Skin of body (tissue), 2 donors: ENCODE data around the gene PAM16. TPM values are rescaled to one million over a fixed set of nuclear protein-coding genes. Genes with fewer than 3 reads are reported as not detected.
"Not testable (repeated sequence)": the region's sequence is repeated elsewhere in the genome, so short reads cannot be mapped to it uniquely, and the experiment has no call there.

Experiments
- DNase-seq: peaks from one replicate; lab custom pipeline; 2025; lab: John Stamatoyannopoulos, UW
- total RNA-seq: library from RNA; depleted of rRNA; stranded (reverse); fragments of >200 nt; gene quantifications from one replicate; pipeline ENCODE4 v1.2.3, GENCODE V29; 2014

Gene PAM16
- 16.5 TPM for total RNA-seq

GRCh38 chr16:4350787-4351659 is at the start of gene PAM16:
Gene PAM16 (minus strand): TSS chr16:4351321. CDS start chr16:4351234, 87 bp downstream.
- peak; percentile 92 for DNase-seq

DNA sequence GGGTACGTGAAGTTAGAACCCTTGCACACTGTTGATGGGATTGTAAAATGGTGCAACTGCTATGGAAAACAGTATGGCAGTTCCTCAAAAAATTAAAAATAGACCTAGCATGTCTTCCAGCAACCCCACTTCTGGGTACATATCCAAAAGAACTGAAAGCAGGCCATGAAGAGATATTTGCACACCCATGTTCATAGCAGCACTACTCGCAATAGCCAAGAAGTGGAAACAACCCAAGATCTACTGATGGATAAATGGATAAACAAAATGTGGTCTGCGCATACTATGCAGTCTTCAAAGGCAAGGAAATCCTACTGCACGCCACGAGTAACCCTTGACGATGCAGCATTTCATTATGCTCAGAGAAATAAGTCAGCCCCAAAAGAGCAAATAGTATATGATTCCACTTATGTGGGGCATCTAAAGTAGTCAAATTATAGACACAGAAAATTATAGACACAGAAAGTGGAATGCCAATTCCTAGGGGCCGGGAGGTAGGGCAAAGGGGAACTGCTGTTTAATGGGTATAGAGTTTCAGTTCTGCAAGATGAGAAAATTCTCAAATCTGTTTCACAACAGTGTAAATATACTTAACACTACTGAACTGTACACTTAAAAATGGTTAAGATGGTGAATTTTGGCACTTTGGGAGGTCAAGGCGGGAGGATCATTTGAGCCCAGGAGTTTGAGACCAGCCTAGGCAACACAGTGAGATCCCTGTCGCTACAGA is 48.0 kb upstream of the PAM16 start:
- no peak for DNase-seq

- no peak for DNase-seq
These were observed 44.1 kb upstream of the PAM16 start for GRCh38 chr16:4395055-4395726.

- not testable (repeated sequence) for DNase-seq
These were observed 42.7 kb upstream of the PAM16 start for GRCh38 chr16:4393850-4394249.

GRCh38 chr16:4393240-4393600 is 42.1 kb upstream of the PAM16 start:
- DNase-seq: no peak

DNA sequence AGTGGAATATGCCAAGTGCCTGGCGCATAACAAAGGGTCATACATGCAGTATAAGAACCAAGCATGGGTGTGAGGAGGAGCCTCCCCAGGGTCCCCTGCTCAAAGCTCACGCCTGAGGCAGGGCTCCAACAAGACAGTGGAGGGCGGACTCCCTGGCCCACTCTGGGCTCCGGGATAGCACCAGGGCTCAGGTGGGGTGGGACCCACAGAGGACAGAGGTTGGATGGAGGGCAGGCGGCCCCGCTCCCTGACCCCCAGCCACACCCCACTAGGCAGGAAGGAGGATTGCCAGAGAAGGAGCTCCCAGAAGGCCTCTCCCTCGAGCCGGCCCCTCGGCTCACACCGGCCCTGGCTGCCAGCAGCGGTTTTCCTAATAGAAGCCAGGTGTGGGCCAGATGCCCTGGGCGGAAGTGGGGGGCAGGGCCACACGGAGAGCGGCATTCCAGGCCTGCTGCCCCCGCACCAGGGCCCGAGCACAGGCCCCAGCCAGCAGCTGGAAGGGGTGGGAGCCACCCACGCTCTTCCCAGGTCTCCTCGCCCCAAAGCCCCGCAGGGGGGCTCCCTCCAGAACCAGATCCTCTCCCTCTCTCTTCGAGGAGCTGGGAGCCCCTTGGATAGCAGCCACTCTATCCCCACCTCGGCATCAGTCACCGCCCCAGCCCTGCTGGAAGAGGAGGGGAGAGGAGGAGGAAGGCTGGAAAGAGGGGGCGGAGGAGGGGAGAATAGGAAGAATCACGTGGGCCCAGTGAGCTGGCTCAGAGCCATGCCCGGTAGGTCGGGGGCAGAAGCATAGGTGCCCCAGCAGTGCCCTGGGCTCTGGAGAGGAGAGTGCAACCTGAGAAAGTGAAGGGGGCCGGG is 41.5 kb upstream of the PAM16 start:
- DNase-seq: peak; percentile 47

- no peak for DNase-seq
These were observed 40.7 kb upstream of the PAM16 start for GRCh38 chr16:4391631-4392381.

GRCh38 chr16:4390266-4391260 is 39.4 kb upstream of the PAM16 start:
- DNase-seq: no peak

DNA sequence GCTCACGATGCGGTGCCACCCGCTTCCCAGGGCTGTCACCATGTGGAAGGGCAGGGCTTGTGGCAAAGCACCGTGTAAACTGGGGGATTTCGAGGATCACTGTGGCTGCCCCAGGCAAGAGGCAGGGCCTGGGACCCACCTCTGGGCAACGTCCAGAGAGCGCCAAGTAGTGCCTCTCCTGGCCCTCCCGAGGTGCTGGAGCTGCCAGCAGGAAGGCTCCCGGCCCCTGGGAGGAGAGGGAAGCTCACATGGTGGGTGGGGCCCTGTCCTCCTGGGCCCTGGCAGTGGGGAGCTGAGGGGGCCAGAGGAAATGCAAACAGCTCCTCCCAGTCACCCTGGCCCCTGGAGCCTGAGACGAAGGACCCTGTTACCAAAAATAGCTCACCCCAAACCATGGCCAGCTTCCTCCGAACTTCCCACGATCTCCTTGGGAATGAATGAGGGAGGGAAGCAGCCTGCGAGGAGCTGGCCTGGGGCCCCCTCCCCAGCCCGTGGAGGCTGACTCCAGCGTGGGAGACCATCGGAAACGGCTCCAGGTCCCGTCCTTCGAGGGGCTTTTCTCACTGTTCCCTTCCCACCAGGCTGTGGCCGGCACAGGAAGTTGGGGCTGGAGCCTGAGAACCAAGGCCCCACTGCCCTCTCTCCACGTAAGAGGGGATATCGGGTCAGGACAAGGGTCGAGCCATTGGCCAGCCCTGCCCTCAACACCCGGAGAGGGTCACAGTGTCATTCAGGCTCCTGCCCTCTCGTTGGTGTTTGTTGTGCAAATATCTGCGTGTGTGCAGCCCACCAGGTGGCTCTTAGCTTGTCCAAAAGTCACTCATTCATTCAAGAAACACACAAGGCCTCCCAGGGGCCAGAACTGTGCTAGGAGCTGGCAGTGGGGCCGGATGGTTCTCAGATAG is 38.2 kb upstream of the PAM16 start:
- DNase-seq: no peak

GRCh38 chr16:4388271-4389021 is 37.3 kb upstream of the PAM16 start:
- DNase-seq: no peak

- no peak for DNase-seq
These were observed 36.7 kb upstream of the PAM16 start for GRCh38 chr16:4387781-4388180.

DNA sequence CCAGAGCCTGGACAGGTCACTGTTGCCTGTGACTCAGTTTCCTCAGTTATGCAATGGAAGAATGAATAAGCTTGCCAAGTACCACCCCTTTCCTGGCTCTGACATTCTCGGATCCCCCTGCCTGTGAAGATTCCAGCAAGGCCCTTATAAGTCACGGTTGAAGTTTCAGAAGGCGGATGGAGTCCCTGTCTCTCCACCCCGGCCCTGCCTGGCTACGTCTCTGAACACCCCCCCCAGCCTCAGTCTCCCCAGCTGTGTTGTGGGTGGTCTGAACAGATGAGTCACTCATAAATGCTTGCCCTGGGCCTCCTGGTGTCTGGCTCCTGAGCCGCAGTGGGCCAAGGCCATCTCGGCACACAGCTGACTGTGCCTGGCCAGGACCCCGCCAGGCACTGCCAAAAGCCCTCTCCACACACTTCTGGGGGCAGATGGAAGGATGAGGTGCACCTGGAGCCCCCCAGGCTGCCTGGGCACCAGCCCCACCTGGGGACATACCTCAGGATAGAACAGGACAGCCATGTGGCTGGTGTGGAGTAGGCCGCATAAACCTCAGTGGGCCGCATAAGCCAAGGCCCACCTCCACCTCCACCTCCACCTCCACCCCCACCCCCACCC is 35.9 kb upstream of the PAM16 start:
- no peak for DNase-seq

- DNase-seq: no peak
These were observed 35.3 kb upstream of the PAM16 start for GRCh38 chr16:4386451-4386805.

- no peak for DNase-seq
These were observed 34.8 kb upstream of the PAM16 start for GRCh38 chr16:4385789-4386450.

DNA sequence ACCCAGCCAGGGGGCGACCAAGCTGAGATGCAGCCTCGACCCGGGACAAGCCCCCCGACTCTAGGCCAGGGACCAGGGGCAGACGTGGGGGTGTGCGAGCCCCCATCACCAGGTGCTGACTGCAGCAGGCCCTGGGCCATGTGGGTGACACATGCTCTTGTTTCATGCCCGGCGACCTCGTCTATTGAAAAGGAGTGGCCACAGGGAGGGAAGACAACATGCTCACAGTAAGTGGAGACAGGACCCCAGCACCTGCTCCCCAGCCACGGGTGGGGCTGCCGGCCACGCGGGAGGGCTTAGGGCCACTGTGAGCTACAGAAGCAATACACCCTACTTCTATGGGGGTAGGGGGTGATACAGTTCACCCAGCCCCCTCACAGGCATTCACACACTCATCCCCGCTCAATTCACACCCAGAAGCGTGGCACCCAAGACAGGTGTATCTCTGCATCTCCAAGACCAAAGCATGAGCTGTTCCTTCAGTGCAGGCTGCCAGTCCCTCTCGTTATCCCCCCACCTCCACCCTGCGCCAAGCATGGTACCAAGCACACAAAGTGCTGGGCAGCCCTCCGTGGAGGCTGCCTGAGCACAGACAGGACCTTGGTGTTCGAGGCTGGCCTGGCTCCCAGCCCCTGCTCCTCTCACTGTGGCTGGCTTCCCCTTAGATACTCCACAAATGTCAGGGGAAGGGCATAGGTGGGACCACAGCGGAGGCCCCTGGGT is 34.1 kb upstream of the PAM16 start:
- DNase-seq: no peak

DNA sequence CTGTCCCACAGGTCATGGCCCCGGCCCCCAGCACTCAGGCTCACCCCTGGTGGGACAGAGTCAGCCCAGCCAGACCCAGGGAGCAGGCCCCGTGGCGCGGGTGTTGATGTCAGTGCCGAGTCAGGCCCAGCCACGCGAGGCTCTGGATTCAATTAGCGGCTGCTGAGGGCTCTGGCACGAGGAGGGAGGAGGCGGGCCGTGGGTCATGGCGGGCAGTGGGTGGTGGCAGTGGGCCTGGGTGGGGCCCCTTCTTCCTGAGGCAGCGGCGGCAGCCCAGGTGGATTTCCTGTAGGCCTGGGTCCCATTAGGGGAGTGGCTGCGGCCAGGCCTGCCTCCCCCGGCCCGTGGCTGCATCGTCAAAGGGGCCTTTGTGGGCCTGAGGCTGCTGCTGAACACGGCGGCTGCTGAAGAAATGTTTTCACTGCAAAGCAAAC is 33.4 kb upstream of the PAM16 start:
- DNase-seq: peak; percentile 41
